ENCODE data around the gene PLEKHG5.

The PLEKHG5 gene

DNA sequence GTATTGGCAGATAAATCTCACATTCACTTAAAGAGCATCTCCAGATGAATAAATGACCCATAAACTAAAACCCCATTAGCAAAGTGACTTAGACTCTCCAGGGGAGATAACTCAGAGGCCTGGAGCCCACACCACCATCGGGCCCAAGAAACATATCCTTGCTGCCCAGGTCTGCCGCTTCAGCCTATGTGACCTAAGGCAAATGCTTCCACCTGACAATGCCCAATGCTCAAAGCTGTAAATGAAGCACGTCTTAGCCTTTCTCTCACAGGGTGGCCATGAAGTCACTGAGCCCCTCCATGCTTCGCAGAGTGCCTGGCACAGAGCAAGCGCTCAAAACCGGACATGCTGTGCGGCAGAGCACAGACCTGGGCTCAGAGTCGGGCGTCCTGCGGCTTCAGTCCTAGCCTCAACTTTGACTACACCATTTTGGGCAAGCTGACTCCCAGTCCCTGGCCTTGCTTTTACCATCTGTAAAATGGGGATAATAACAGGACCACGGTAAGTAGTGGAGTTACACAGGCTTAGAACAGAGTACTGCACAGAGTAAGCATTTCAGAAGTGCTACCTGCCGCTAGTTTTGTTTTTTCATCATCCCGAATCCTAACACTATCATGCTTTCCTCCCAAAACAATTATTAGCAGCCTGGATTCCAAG is 39.2 kb upstream of the PLEKHG5 start:
- peaks cover 1% of the 10 kb centered on the region for H3K79me1 ChIP-seq (ENCODE audit: low read length)
- H4K8ac ChIP-seq (ENCODE audit: low read depth, low read length): no peak overlapping the region
- no peaks in the 10 kb centered on the region for H3K4me1 ChIP-seq (ENCODE audit: control insufficient read depth, low read depth, low read length)
- H3K9ac ChIP-seq (ENCODE audit: low read length): no peak overlapping the region
- H2BK120ac ChIP-seq (ENCODE audit: low read depth, low read length): no peak overlapping the region
- no peak overlapping the region for H2BK5ac ChIP-seq (ENCODE audit: low read length)
- H3K36me3 ChIP-seq (ENCODE audit: control insufficient read depth, insufficient read depth, low read length): peaks cover 27% of the 10 kb centered on the region
- H3K23ac ChIP-seq (ENCODE audit: low read length): no peak overlapping the region
- no peak overlapping the region for H3K4me2 ChIP-seq (ENCODE audit: low read length)
- H3K27ac ChIP-seq (ENCODE audit: low read depth, low read length): no peak overlapping the region
- H4K5ac ChIP-seq (ENCODE audit: low read length): no peak overlapping the region
- no CpG with 5 or more reads among the region's 13 CpGs for WGBS (ENCODE audit: extremely low coverage, insufficient coverage, low lambda C conversion rate)
- no peak overlapping the region for H3K56ac ChIP-seq (ENCODE audit: low read length)
- H2AK5ac ChIP-seq (ENCODE audit: low read length): no peak overlapping the region
- H3K4ac ChIP-seq (ENCODE audit: low read depth, low read length): no peak overlapping the region
- H3K79me2 ChIP-seq (ENCODE audit: control insufficient read depth, insufficient read depth, low read length): no peaks in the 10 kb centered on the region
- DNase-seq: no peak
- H3K27me3 ChIP-seq (ENCODE audit: insufficient read depth, low read length, poor library complexity): no peaks in the 10 kb centered on the region
- no peak overlapping the region for H2BK15ac ChIP-seq (replicated peaks; ENCODE audit: low read depth)
- H3K4me3 ChIP-seq (ENCODE audit: low read length): no peak overlapping the region
- H3K18ac ChIP-seq (ENCODE audit: low read length): no peak overlapping the region

DNA sequence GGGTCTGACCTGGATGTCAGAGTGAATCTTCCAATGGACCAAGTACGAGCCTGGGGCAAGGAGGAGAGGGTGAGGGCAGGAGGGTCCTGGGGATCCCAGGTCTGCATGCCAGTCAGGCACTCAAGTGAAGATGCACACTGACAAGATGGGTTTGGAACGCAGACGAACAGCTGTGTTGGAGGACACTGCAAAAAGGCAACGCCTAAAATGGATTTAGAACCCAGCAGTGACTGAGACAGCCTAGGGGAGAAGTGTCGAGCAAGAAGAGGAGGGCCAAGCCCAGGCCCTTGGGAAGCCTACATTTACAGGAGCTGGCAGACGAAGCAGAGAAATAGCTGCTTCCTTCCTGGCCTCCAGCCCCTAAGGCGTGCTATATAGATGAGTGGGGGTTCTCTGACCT is 37.0 kb upstream of the PLEKHG5 start:
- H2BK5ac ChIP-seq (ENCODE audit: low read length): no peak overlapping the region
- no peak overlapping the region for H3K4ac ChIP-seq (ENCODE audit: low read depth, low read length)
- H3K4me1 ChIP-seq (ENCODE audit: control insufficient read depth, low read depth, low read length): no peaks in the 10 kb centered on the region
- no peak overlapping the region for H2AK5ac ChIP-seq (ENCODE audit: low read length)
- H3K27ac ChIP-seq (ENCODE audit: low read depth, low read length): no peak overlapping the region
- no peak overlapping the region for H2BK120ac ChIP-seq (ENCODE audit: low read depth, low read length)
- no peak overlapping the region for H3K4me3 ChIP-seq (ENCODE audit: low read length)
- H2BK15ac ChIP-seq (replicated peaks; ENCODE audit: low read depth): no peak overlapping the region
- no peak overlapping the region for H4K5ac ChIP-seq (ENCODE audit: low read length)
- no peaks in the 10 kb centered on the region for H3K79me1 ChIP-seq (ENCODE audit: low read length)
- H3K79me2 ChIP-seq (ENCODE audit: control insufficient read depth, insufficient read depth, low read length): no peaks in the 10 kb centered on the region
- no peaks in the 10 kb centered on the region for H3K27me3 ChIP-seq (ENCODE audit: insufficient read depth, low read length, poor library complexity)
- H3K18ac ChIP-seq (ENCODE audit: low read length): no peak overlapping the region
- DNase-seq: no peak
- no peak overlapping the region for H3K4me2 ChIP-seq (ENCODE audit: low read length)
- H3K36me3 ChIP-seq (ENCODE audit: control insufficient read depth, insufficient read depth, low read length): peaks cover 25% of the 10 kb centered on the region
- H3K23ac ChIP-seq (ENCODE audit: low read length): no peak overlapping the region
- WGBS (ENCODE audit: extremely low coverage, insufficient coverage, low lambda C conversion rate): no CpG with 5 or more reads among the region's 7 CpGs
- no peak overlapping the region for H3K56ac ChIP-seq (ENCODE audit: low read length)
- H3K9ac ChIP-seq (ENCODE audit: low read length): no peak overlapping the region
- H4K8ac ChIP-seq (ENCODE audit: low read depth, low read length): no peak overlapping the region

DNA sequence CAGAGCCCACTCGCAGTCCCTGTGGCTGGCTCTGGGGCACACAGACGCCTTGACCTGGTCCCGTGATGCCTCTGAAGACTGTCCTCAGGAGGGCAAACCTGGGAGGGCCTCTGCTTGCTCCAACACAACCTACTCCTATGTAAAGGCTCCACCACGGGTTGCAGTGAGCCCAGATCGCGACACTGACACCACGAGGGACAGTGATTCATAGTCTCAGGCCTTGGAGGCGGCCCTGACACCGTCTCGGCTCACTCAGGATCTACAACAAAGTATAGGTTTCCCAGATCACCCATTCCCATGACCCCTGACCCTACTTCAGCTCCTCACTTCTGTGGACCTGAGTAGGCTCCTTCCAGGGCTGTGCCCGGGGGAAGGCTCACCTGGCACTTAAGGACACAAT is 34.8 kb upstream of the PLEKHG5 start:
- H2AK5ac ChIP-seq (ENCODE audit: low read length): no peak overlapping the region
- H3K36me3 ChIP-seq (ENCODE audit: control insufficient read depth, insufficient read depth, low read length): peaks cover 17% of the 10 kb centered on the region
- H3K27ac ChIP-seq (ENCODE audit: low read depth, low read length): no peak overlapping the region
- H3K18ac ChIP-seq (ENCODE audit: low read length): no peak overlapping the region
- no CpG with 5 or more reads among the region's 11 CpGs for WGBS (ENCODE audit: extremely low coverage, insufficient coverage, low lambda C conversion rate)
- no peaks in the 10 kb centered on the region for H3K79me1 ChIP-seq (ENCODE audit: low read length)
- H2BK120ac ChIP-seq (ENCODE audit: low read depth, low read length): no peak overlapping the region
- DNase-seq: no peak
- no peak overlapping the region for H3K56ac ChIP-seq (ENCODE audit: low read length)
- H2BK15ac ChIP-seq (replicated peaks; ENCODE audit: low read depth): no peak overlapping the region
- no peak overlapping the region for H3K4me2 ChIP-seq (ENCODE audit: low read length)
- no peak overlapping the region for H3K9ac ChIP-seq (ENCODE audit: low read length)
- no peak overlapping the region for H3K23ac ChIP-seq (ENCODE audit: low read length)
- H3K4me1 ChIP-seq (ENCODE audit: control insufficient read depth, low read depth, low read length): no peaks in the 10 kb centered on the region
- no peak overlapping the region for H4K5ac ChIP-seq (ENCODE audit: low read length)
- H2BK5ac ChIP-seq (ENCODE audit: low read length): no peak overlapping the region
- H3K4me3 ChIP-seq (ENCODE audit: low read length): no peak overlapping the region
- H4K8ac ChIP-seq (ENCODE audit: low read depth, low read length): no peak overlapping the region
- no peaks in the 10 kb centered on the region for H3K79me2 ChIP-seq (ENCODE audit: control insufficient read depth, insufficient read depth, low read length)
- no peak overlapping the region for H3K4ac ChIP-seq (ENCODE audit: low read depth, low read length)
- H3K27me3 ChIP-seq (ENCODE audit: insufficient read depth, low read length, poor library complexity): no peaks in the 10 kb centered on the region

DNA sequence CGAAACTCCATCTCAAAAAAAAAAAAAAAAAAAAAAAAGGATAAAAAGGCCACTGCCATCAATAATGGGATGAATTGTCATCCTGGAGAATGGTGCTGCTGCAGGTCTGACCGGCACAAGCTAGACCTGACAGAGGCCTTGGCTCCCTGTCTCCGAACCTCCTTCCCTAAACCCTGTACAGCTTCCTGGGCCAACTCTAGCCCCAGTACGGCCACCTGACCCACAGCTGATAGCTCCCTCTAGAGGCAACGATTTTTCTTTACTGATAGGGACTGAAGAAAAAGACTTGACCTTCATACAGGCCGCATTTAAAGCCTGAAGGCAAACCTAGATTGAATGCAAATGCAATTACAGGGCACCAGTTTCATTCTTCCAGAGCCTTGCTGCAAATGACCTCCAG is 32.1 kb upstream of the PLEKHG5 start:
- H2BK120ac ChIP-seq (ENCODE audit: low read depth, low read length): no peak overlapping the region
- no peak overlapping the region for H2BK15ac ChIP-seq (replicated peaks; ENCODE audit: low read depth)
- H3K4me3 ChIP-seq (ENCODE audit: low read length): no peak overlapping the region
- no peak overlapping the region for H3K4me2 ChIP-seq (ENCODE audit: low read length)
- no peak overlapping the region for H3K23ac ChIP-seq (ENCODE audit: low read length)
- no peak overlapping the region for H2AK5ac ChIP-seq (ENCODE audit: low read length)
- H3K79me2 ChIP-seq (ENCODE audit: control insufficient read depth, insufficient read depth, low read length): no peaks in the 10 kb centered on the region
- peaks cover 9% of the 10 kb centered on the region for H3K36me3 ChIP-seq (ENCODE audit: control insufficient read depth, insufficient read depth, low read length)
- no peak overlapping the region for H4K5ac ChIP-seq (ENCODE audit: low read length)
- H4K8ac ChIP-seq (ENCODE audit: low read depth, low read length): no peak overlapping the region
- no peak overlapping the region for H3K4ac ChIP-seq (ENCODE audit: low read depth, low read length)
- H3K18ac ChIP-seq (ENCODE audit: low read length): no peak overlapping the region
- no peaks in the 10 kb centered on the region for H3K27me3 ChIP-seq (ENCODE audit: insufficient read depth, low read length, poor library complexity)
- H2BK5ac ChIP-seq (ENCODE audit: low read length): no peak overlapping the region
- no peaks in the 10 kb centered on the region for H3K79me1 ChIP-seq (ENCODE audit: low read length)
- no peaks in the 10 kb centered on the region for H3K4me1 ChIP-seq (ENCODE audit: control insufficient read depth, low read depth, low read length)
- DNase-seq: peak; percentile 90
- H3K27ac ChIP-seq (ENCODE audit: low read depth, low read length): no peak overlapping the region
- no peak overlapping the region for H3K56ac ChIP-seq (ENCODE audit: low read length)
- no peak overlapping the region for H3K9ac ChIP-seq (ENCODE audit: low read length)
- WGBS (ENCODE audit: extremely low coverage, insufficient coverage, low lambda C conversion rate): no CpG with 5 or more reads among the region's 6 CpGs

DNA sequence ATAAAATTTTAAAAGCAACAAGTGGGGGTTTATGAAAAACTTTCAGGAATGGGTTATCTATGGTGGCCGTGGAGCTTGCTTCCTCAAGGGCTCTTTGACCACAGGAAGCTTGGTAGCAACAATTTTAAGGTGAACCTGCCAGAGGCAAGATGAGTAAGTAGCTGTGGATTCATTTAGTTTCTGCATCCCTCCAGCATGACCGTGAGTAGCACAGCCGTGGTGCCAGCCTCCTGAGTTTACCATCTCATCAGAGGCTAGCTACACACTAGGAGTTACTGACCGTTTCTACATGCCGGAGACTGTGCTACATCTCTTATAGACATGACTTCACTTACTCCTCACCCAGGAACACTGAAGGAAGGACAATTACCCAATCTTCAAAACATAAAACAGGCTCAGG is 30.1 kb upstream of the PLEKHG5 start:
- Histone ChIP-seq H4K5ac (ENCODE audit: low read length) (no peak overlapping the region), H3K27ac (ENCODE audit: low read depth, low read length) (no peak overlapping the region), H2AK5ac (ENCODE audit: low read length) (no peak overlapping the region), H3K23ac (ENCODE audit: low read length) (no peak overlapping the region), H2BK15ac (replicated peaks; ENCODE audit: low read depth) (no peak overlapping the region), H3K4me1 (ENCODE audit: control insufficient read depth, low read depth, low read length) (no peaks in the 10 kb centered on the region), H2BK5ac (ENCODE audit: low read length) (no peak overlapping the region), H3K79me1 (ENCODE audit: low read length) (no peaks in the 10 kb centered on the region), H3K36me3 (ENCODE audit: control insufficient read depth, insufficient read depth, low read length) (peaks cover 4% of the 10 kb centered on the region), H3K79me2 (ENCODE audit: control insufficient read depth, insufficient read depth, low read length) (no peaks in the 10 kb centered on the region), H3K4me2 (ENCODE audit: low read length) (no peak overlapping the region), H4K8ac (ENCODE audit: low read depth, low read length) (no peak overlapping the region), H3K56ac (ENCODE audit: low read length) (no peak overlapping the region), H3K18ac (ENCODE audit: low read length) (no peak overlapping the region), H3K4me3 (ENCODE audit: low read length) (no peak overlapping the region), H3K4ac (ENCODE audit: low read depth, low read length) (no peak overlapping the region), H2BK120ac (ENCODE audit: low read depth, low read length) (no peak overlapping the region), H3K27me3 (ENCODE audit: insufficient read depth, low read length, poor library complexity) (no peaks in the 10 kb centered on the region), H3K9ac (ENCODE audit: low read length) (no peak overlapping the region)
- no CpG with 5 or more reads among the region's 5 CpGs for WGBS (ENCODE audit: extremely low coverage, insufficient coverage, low lambda C conversion rate)
- DNase-seq: no peak

All from mesendoderm (in vitro differentiated cells).